ENCODE results near the gene ATOH8. TPM values are rescaled to one million over a fixed set of nuclear protein-coding genes. Genes with fewer than 3 reads are reported as not detected.

Gene ATOH8
- total RNA-seq, 2 experiments from 2014 or later = 0.44 TPM; not detected in 1

GRCh38 chr2:85704800-85705679 is 48.8 kb upstream of the ATOH8 start:
- BruUV-seq (replicated peaks) = no TSS peak

GRCh38 chr2:85705680-85706039 is 48.1 kb upstream of the ATOH8 start:
- H3K4me3 ChIP-seq (ENCODE audit: low read depth, low read length, poor library complexity, severe bottlenecking) = no peak overlapping the region
- no peaks in the 10 kb centered on the region for H3K79me2 ChIP-seq (ENCODE audit: insufficient read depth, low read depth, low read length)
- H2AFZ ChIP-seq (ENCODE audit: low read length) = no peak overlapping the region
- no peaks in the 10 kb centered on the region for H3K36me3 ChIP-seq (ENCODE audit: insufficient read depth, low read length)
- H3K4me2 ChIP-seq (ENCODE audit: low read length) = no peak overlapping the region
- no TSS peak for BruUV-seq (replicated peaks)
- intact Hi-C loops (cut with micrococcal nuclease; ENCODE audit: unreplicated experiment) = loop anchor here (2.0 to 5.0 kb wide), 2 partner anchors 27 to 68 kb away; no protein-coding TSS in a partner anchor
- CTCF ChIA-PET (ENCODE audit: unreplicated experiment) = no interaction called here
- TF ChIP-seq EZH2phosphoT487 (IDR thresholded peaks at IDR 0.05; ENCODE audit: borderline replicate concordance, low read depth, low read length) = no peak
- TF ChIP-seq CTCF (conservative IDR thresholded peaks at IDR 0.05; ENCODE audit: low read length) = no peak
- peaks cover 11% of the 10 kb centered on the region for H3K4me1 ChIP-seq (ENCODE audit: insufficient read depth, low read length, poor library complexity, severe bottlenecking)
- no peak for DNase-seq (ENCODE audit: low spot score)
- no peaks in the 10 kb centered on the region for H3K9me2 ChIP-seq (ENCODE audit: insufficient read depth, low read length)
- POLR2A ChIA-PET = interaction anchor here (0.7 kb wide), 1 partner anchor 588 kb away, joined by 3 read pairs; no protein-coding TSS in a partner anchor
- no peaks in the 10 kb centered on the region for H3K9me3 ChIP-seq (ENCODE audit: low read length)
- no peaks in the 10 kb centered on the region for H4K20me1 ChIP-seq (ENCODE audit: insufficient read depth, low read length)
- no peak overlapping the region for H3K27ac ChIP-seq (ENCODE audit: low read depth, low read length, poor library complexity, severe bottlenecking)

More at GRCh38 chr2:85704800-85705679, 48.8 kb upstream of the ATOH8 start:
- peaks cover 11% of the 10 kb centered on the region for H3K4me1 ChIP-seq (ENCODE audit: insufficient read depth, low read length, poor library complexity, severe bottlenecking)
- ChIA-PET POLR2A (interaction anchor here (0.7 to 1.4 kb wide), 3 partner anchors 68 to 588 kb away, joined by 3 read pairs; no protein-coding TSS in a partner anchor), CTCF (ENCODE audit: unreplicated experiment) (no interaction called here)
- H2AFZ ChIP-seq (ENCODE audit: low read length) = no peak overlapping the region
- no peak overlapping the region for H3K4me3 ChIP-seq (ENCODE audit: low read depth, low read length, poor library complexity, severe bottlenecking)
- H3K36me3 ChIP-seq (ENCODE audit: insufficient read depth, low read length) = no peaks in the 10 kb centered on the region
- H4K20me1 ChIP-seq (ENCODE audit: insufficient read depth, low read length) = no peaks in the 10 kb centered on the region
- intact Hi-C loops (cut with micrococcal nuclease; ENCODE audit: unreplicated experiment) = loop anchor here (5.0 kb wide), 1 partner anchor 68 kb away; no protein-coding TSS in a partner anchor
- DNase-seq (ENCODE audit: low spot score) = peak; percentile 21
- no peaks in the 10 kb centered on the region for H3K79me2 ChIP-seq (ENCODE audit: insufficient read depth, low read depth, low read length)
- peak overlapping the region; percentile 23; the same call in 1 of the 2 replicates for H3K4me2 ChIP-seq (ENCODE audit: low read length)
- H3K9me3 ChIP-seq (ENCODE audit: low read length) = no peaks in the 10 kb centered on the region
- TF ChIP-seq EZH2phosphoT487 (IDR thresholded peaks at IDR 0.05; ENCODE audit: borderline replicate concordance, low read depth, low read length) (no peak), CTCF (conservative IDR thresholded peaks at IDR 0.05; ENCODE audit: low read length) (no peak)
- no peak overlapping the region for H3K27ac ChIP-seq (ENCODE audit: low read depth, low read length, poor library complexity, severe bottlenecking)
- no peaks in the 10 kb centered on the region for H3K9me2 ChIP-seq (ENCODE audit: insufficient read depth, low read length)

- ChIA-PET POLR2A (interaction anchor here (0.5 to 0.6 kb wide), 2 partner anchors 22 to 728 kb away, joined by 3 read pairs; no protein-coding TSS in a partner anchor), CTCF (ENCODE audit: unreplicated experiment) (no interaction called here)
- H3K9me3 ChIP-seq (ENCODE audit: low read length) = no peaks in the 10 kb centered on the region
- no peak overlapping the region for H3K27ac ChIP-seq (ENCODE audit: low read depth, low read length, poor library complexity, severe bottlenecking)
- H4K20me1 ChIP-seq (ENCODE audit: insufficient read depth, low read length) = no peaks in the 10 kb centered on the region
- no peak overlapping the region for H3K4me3 ChIP-seq (ENCODE audit: low read depth, low read length, poor library complexity, severe bottlenecking)
- no peak for TF ChIP-seq CTCF (conservative IDR thresholded peaks at IDR 0.05; ENCODE audit: low read length)
- TF ChIP-seq EZH2phosphoT487 (IDR thresholded peaks at IDR 0.05; ENCODE audit: borderline replicate concordance, low read depth, low read length) = no peak
- intact Hi-C loops (cut with micrococcal nuclease; ENCODE audit: unreplicated experiment) = loop anchor here (2.0 to 5.0 kb wide), 2 partner anchors 27 to 69 kb away; no protein-coding TSS in a partner anchor
- H2AFZ ChIP-seq (ENCODE audit: low read length) = no peak overlapping the region
- H3K79me2 ChIP-seq (ENCODE audit: insufficient read depth, low read depth, low read length) = no peaks in the 10 kb centered on the region
- H3K4me2 ChIP-seq (ENCODE audit: low read length) = no peak overlapping the region
- no peaks in the 10 kb centered on the region for H3K36me3 ChIP-seq (ENCODE audit: insufficient read depth, low read length)
- no TSS peak for BruUV-seq (replicated peaks)
- no peak for DNase-seq (ENCODE audit: low spot score)
- peaks cover 11% of the 10 kb centered on the region for H3K4me1 ChIP-seq (ENCODE audit: insufficient read depth, low read length, poor library complexity, severe bottlenecking)
- no peaks in the 10 kb centered on the region for H3K9me2 ChIP-seq (ENCODE audit: insufficient read depth, low read length)
Measured at GRCh38 chr2:85706063-85706462, 47.7 kb upstream of the ATOH8 start.
